Gastrocnemius medialis (tissue), 4 donors: ENCODE data around the gene FKBP4. TPM values are rescaled to one million over a fixed set of nuclear protein-coding genes. Genes with fewer than 3 reads are reported as not detected.

Experiments
- ATAC-seq, 2 donors: fragments of 150-250 bp; one replicate each; pipeline ENCODE4 v1.9.1; 2016
- DNase-seq, 2 donors: peaks; one replicate each; pipeline ENCODE4 v3.0.0-alpha.2; 2019
- H3K27ac ChIP-seq, 4 donors: fragments of 200-600 bp; sonication (generic); 1 replicate in 1 of 4; 2 replicates in 3 of 4; pipeline ENCODE4 v1.5.1; 2016 to 2018; ENCODE audit warnings: mild to moderate bottlenecking in 2 of 4, moderate library complexity in 1 of 4
- H3K27me3 ChIP-seq, 3 donors: fragments of 200-600 bp; sonication (generic) in 2 of 3; 1 replicate in 1 of 3; 2 replicates in 2 of 3; pipeline versions ENCODE4 v1.5.1 to v1.6.0; 2016 to 2019; ENCODE audit warnings: mild to moderate bottlenecking in 1 of 3, moderate library complexity in 1 of 3
- H3K36me3 ChIP-seq, 2 donors: fragments of 200-600 bp; sonication (generic) in 1 of 2; one replicate each; pipeline ENCODE4 v1.5.1; 2017 to 2018
- H3K4me1 ChIP-seq, 2 donors: fragments of 200-600 bp; sonication (generic) in 1 of 2; one replicate each; pipeline ENCODE4 v1.5.1; 2016 to 2017; ENCODE audit warnings: mild to moderate bottlenecking in 2 of 2
- H3K4me3 ChIP-seq, 4 donors: fragments of 200-600 bp; sonication (generic) in 3 of 4; 1 replicate in 1 of 4; 2 replicates in 3 of 4; pipeline ENCODE4 v1.5.1; 2016 to 2019; ENCODE audit warnings: mild to moderate bottlenecking in 2 of 4
- H3K9me3 ChIP-seq, 3 donors: fragments of 200-600 bp; sonication (generic) in 2 of 3; 1 replicate in 1 of 3; 2 replicates in 2 of 3; pipeline ENCODE4 v1.5.1; 2016 to 2019
- CTCF ChIP-seq, 5 experiments: fragments of 450-650 bp in 3 of 5; fragments of 200-600 bp in 2 of 5; sonication (generic) in 2 of 5; IDR thresholded peaks in 4 of 5; conservative IDR thresholded peaks in 1 of 5; 1 replicate in 4 of 5; 2 replicates in 1 of 5; pipeline ENCODE4 v1.5.1; 2016 to 2019; ENCODE audit warnings: antibody characterized with exemption in 5 of 5, mild to moderate bottlenecking in 3 of 5, moderate library complexity in 3 of 5
- POLR2A ChIP-seq, 2 donors: fragments of 450-650 bp; IDR thresholded peaks; one replicate each; pipeline ENCODE4 v1.6.1; 2017; ENCODE audit warnings: antibody characterized with exemption in 2 of 2, mild to moderate bottlenecking in 2 of 2, moderate library complexity in 2 of 2
- in situ Hi-C, 4 donors: fragments of 200-750 bp; cut with MboI; loops; one replicate each; pipeline versions ENCODE4 v1.15.0 to v1.8.0; 2017; ENCODE audit warnings: low sequenced_read_pairs in 4 of 4
- intact Hi-C: fragments of 100-400 bp; cut with DNase I; formaldehyde crosslinking; loops from one replicate; pipeline ENCODE4 v1.15.1; 2023; ENCODE audit warnings: low total_unique reads
- total RNA-seq, 4 donors: library from RNA; depleted of rRNA; stranded (reverse); fragments of >200 nt; gene quantifications; one replicate each; pipeline versions ENCODE4 v1.1.0 to v1.2.3, GENCODE V29; 2016

Gene FKBP4
- total RNA-seq, 4 donors from 2014 or later, result 41.9 to 96.0 (median 53.0) TPM

DNA sequence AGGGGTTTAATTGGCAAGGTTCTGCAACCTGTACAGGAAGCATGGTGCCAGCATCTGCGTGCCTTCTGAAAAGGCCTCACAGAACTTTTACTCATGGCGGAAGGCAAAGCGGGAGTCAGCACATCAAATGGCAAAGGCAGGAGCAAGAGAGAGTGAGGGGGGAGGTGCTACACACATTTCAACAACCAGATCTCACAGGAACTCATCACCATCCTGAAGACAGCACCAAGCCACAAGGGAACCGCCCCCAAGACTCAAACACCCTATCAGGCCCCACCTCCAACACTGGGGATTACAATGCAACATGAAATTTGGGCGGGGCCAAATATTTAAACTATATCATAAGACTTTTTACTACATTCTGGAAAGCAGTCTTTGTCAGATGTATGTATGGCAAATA, 38.0 kb upstream of the FKBP4 start:
- H3K9me3 ChIP-seq, result no peaks in the 10 kb centered on the region

DNA sequence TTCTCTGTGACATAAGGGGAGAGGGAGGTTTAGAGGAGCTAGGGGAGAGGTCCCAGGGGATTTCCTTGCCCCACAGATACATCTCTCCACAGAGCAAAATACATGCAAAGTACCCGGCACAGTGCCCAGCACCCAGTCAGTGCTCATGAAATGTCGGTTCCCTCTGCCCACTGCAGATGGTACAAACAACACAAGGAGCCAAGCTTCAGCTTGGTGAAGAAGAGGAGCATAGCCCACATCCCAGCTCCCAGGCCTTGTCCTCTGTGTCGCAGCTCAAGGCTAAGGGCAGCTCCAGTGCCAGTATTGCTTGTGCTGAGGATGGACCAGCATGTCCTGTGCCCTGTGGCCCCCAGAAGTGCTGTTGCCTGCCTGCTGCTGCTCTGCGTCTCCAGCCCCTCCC, 35.0 kb upstream of the FKBP4 start:
- DNase-seq (no peak), ATAC-seq (no peak)
- Histone ChIP-seq H3K36me3 (peaks cover 0 to 5% of the 10 kb centered on the region in 2 donors), H3K4me3 (no peak overlapping the region), H3K27me3 (no peaks in the 10 kb centered on the region), H3K9me3 (no peaks in the 10 kb centered on the region), H3K4me1 (no peaks in the 10 kb centered on the region), H3K27ac (no peak overlapping the region)
- in situ Hi-C loops, result no loop called here
- intact Hi-C loops, result no loop called here
- TF ChIP-seq CTCF (IDR thresholded peaks at IDR 0.05 in 4 of 5, conservative IDR thresholded peaks at IDR 0.05 in 1 of 5) (no peak), POLR2A (IDR thresholded peaks at IDR 0.05) (no peak)

More for the DNA sequence above, 38.0 kb upstream of the FKBP4 start:
- Histone ChIP-seq H3K36me3 (peaks cover 0 to 5% of the 10 kb centered on the region in 2 donors), H3K27ac (no peak overlapping the region), H3K4me3 (no peak overlapping the region), H3K4me1 (no peaks in the 10 kb centered on the region), H3K27me3 (no peaks in the 10 kb centered on the region)
- intact Hi-C loops (no loop called here), in situ Hi-C loops (no loop called here)
- DNase-seq, result no peak
- ATAC-seq, result no peak
- TF ChIP-seq CTCF (IDR thresholded peaks at IDR 0.05 in 4 of 5, conservative IDR thresholded peaks at IDR 0.05 in 1 of 5), result no peak
- TF ChIP-seq POLR2A (IDR thresholded peaks at IDR 0.05), result no peak

GRCh38 chr12:2764398-2764797, 30.4 kb upstream of the FKBP4 start:
- H3K36me3 ChIP-seq, result peaks cover 0 to 5% of the 10 kb centered on the region in 2 donors
- in situ Hi-C loops, result no loop called here
- intact Hi-C loops, result no loop called here
- no peak for TF ChIP-seq CTCF (IDR thresholded peaks at IDR 0.05 in 4 of 5, conservative IDR thresholded peaks at IDR 0.05 in 1 of 5)
- TF ChIP-seq POLR2A (IDR thresholded peaks at IDR 0.05), result no peak
- DNase-seq, result no peak
- H3K9me3 ChIP-seq, result no peaks in the 10 kb centered on the region
- no peaks in the 10 kb centered on the region for H3K4me1 ChIP-seq
- H3K4me3 ChIP-seq, result no peak overlapping the region
- no peak for ATAC-seq
- no peak overlapping the region for H3K27ac ChIP-seq
- no peaks in the 10 kb centered on the region for H3K27me3 ChIP-seq

GRCh38 chr12:2765052-2765451, 29.7 kb upstream of the FKBP4 start:
- Histone ChIP-seq H3K36me3 (peaks cover 0 to 5% of the 10 kb centered on the region in 2 donors), H3K27me3 (no peaks in the 10 kb centered on the region), H3K4me3 (no peak overlapping the region), H3K4me1 (no peaks in the 10 kb centered on the region), H3K27ac (no peak overlapping the region), H3K9me3 (no peaks in the 10 kb centered on the region)
- no peak for DNase-seq
- no peak for ATAC-seq
- no peak for TF ChIP-seq POLR2A (IDR thresholded peaks at IDR 0.05)
- no peak for TF ChIP-seq CTCF (IDR thresholded peaks at IDR 0.05 in 4 of 5, conservative IDR thresholded peaks at IDR 0.05 in 1 of 5)
- intact Hi-C loops (no loop called here), in situ Hi-C loops (no loop called here)

DNA sequence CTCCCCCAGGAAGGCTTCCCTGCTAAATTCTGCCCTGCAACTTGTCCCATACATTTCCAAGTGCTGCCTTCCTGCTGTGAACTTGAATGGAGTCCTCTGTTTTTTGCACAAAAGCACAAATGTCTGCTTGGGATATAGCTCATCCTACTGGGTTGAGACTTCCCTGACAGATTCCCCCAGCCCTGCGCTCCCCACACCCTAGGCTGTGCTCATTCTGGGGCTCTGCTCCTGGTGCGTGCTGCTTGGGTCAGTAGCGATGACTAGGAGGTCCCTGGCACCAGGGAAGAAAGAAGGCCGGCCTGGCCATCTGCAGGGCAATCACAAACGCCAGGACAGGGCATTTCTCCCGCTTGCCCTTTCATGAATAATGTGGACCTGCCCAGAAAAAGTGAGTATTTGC, 29.2 kb upstream of the FKBP4 start:
- Histone ChIP-seq H3K27ac (no peak overlapping the region), H3K27me3 (no peaks in the 10 kb centered on the region), H3K9me3 (no peaks in the 10 kb centered on the region), H3K4me3 (no peak overlapping the region), H3K4me1 (no peaks in the 10 kb centered on the region), H3K36me3 (peaks cover 0 to 4% of the 10 kb centered on the region in 2 donors)
- TF ChIP-seq CTCF (IDR thresholded peaks at IDR 0.05 in 4 of 5, conservative IDR thresholded peaks at IDR 0.05 in 1 of 5) (no peak), POLR2A (IDR thresholded peaks at IDR 0.05) (no peak)
- DNase-seq (no peak), ATAC-seq (no peak)
- intact Hi-C loops, result no loop called here
- in situ Hi-C loops, result no loop called here
